ENCODE results near the gene PFN3.

Gene PFN3

GRCh38 chr5:177357146-177357458 is 43.4 kb downstream of the PFN3 start:
- TF ChIP-seq CTCF (IDR thresholded peaks at IDR 0.05; ENCODE audit: borderline replicate concordance, control extremely low read depth, extremely low read depth, insufficient read depth, missing control alignments): no peak
- no peak for DNase-seq (ENCODE audit: low spot score)
- in situ Hi-C loops (cut with MboI; ENCODE audit: low sequenced_read_pairs, unreplicated experiment): no loop called here

GRCh38 chr5:177356746-177357145 is 43.7 kb downstream of the PFN3 start:
- no peak for TF ChIP-seq CTCF (IDR thresholded peaks at IDR 0.05; ENCODE audit: borderline replicate concordance, control extremely low read depth, extremely low read depth, insufficient read depth, missing control alignments)
- no peak for DNase-seq (ENCODE audit: low spot score)
- in situ Hi-C loops (cut with MboI; ENCODE audit: low sequenced_read_pairs, unreplicated experiment): no loop called here

- no peak for DNase-seq (ENCODE audit: low spot score)
- no peak for TF ChIP-seq CTCF (IDR thresholded peaks at IDR 0.05; ENCODE audit: borderline replicate concordance, control extremely low read depth, extremely low read depth, insufficient read depth, missing control alignments)
- in situ Hi-C loops (cut with MboI; ENCODE audit: low sequenced_read_pairs, unreplicated experiment): no loop called here
Observed at GRCh38 chr5:177355868-177356168, 44.6 kb downstream of the PFN3 start.

GRCh38 chr5:177355162-177355867 is 45.1 kb downstream of the PFN3 start:
- no peak for TF ChIP-seq CTCF (IDR thresholded peaks at IDR 0.05; ENCODE audit: borderline replicate concordance, control extremely low read depth, extremely low read depth, insufficient read depth, missing control alignments)
- in situ Hi-C loops (cut with MboI; ENCODE audit: low sequenced_read_pairs, unreplicated experiment): no loop called here
- no peak for DNase-seq (ENCODE audit: low spot score)

- TF ChIP-seq CTCF (IDR thresholded peaks at IDR 0.05; ENCODE audit: borderline replicate concordance, control extremely low read depth, extremely low read depth, insufficient read depth, missing control alignments): no peak
- in situ Hi-C loops (cut with MboI; ENCODE audit: low sequenced_read_pairs, unreplicated experiment): no loop called here
- DNase-seq (ENCODE audit: low spot score): no peak
Observed at GRCh38 chr5:177354711-177355110, 45.8 kb downstream of the PFN3 start.

- in situ Hi-C loops (cut with MboI; ENCODE audit: low sequenced_read_pairs, unreplicated experiment): no loop called here
- TF ChIP-seq CTCF (IDR thresholded peaks at IDR 0.05; ENCODE audit: borderline replicate concordance, control extremely low read depth, extremely low read depth, insufficient read depth, missing control alignments): no peak
Observed at GRCh38 chr5:177354256-177354655, 46.2 kb downstream of the PFN3 start.

GRCh38 chr5:177353093-177353492 is 47.4 kb downstream of the PFN3 start:
- no peak for TF ChIP-seq CTCF (IDR thresholded peaks at IDR 0.05; ENCODE audit: borderline replicate concordance, control extremely low read depth, extremely low read depth, insufficient read depth, missing control alignments)
- DNase-seq (ENCODE audit: low spot score): no peak
- in situ Hi-C loops (cut with MboI; ENCODE audit: low sequenced_read_pairs, unreplicated experiment): no loop called here

More at GRCh38 chr5:177354256-177354655, 46.2 kb downstream of the PFN3 start:
- DNase-seq (ENCODE audit: low spot score): no peak
